ENCODE data around the gene MAN1B1. TPM values are rescaled to one million over a fixed set of nuclear protein-coding genes. Genes with fewer than 3 reads are reported as not detected.
A peak's percentile ranks its signal among the peaks of the same experiment; 100 is the strongest.

Gene MAN1B1
- total RNA-seq, 1 experiment from 2014 or later = 57.2 TPM

DNA sequence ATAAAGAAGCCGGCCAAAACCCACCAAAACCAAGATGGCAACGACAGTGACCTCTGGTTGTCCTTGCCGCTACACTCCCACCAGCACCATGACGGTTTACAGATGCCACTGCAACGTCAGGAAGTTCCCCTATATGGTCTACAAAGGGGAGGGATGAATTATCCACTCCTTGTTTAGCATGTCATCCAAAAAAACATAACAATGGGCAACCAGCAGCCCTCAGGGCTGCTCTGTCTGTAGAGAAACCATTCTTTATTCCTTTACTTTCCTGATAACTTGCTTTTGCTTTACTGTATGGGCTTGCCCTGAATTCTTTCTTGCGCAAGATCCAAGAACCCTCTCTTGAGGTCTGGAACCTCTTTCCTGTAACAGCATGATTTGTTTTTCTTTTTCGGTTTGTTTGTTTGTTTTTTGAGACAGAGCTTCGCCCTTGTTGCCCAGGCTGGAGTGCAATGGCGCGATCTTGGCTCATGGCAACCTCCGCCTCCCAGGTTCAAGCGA is 11.5 kb upstream of the MAN1B1 start:
- H3K9me3 ChIP-seq (ENCODE audit: control insufficient read depth, insufficient read depth, low read depth, low read length) = no peaks in the 10 kb centered on the region
- no TSS peak for BruUV-seq (replicated peaks)
- in situ Hi-C loops (cut with HindIII; ENCODE audit: low pct_unique_long_range_greater_than_20kb, low sequenced_read_pairs) = no loop called here
- no peaks in the 10 kb centered on the region; the same call in 1 of the 2 replicates for H3K36me3 ChIP-seq (ENCODE audit: control insufficient read depth, insufficient read depth, low read length)
- no peaks in the 10 kb centered on the region for H3K27me3 ChIP-seq (ENCODE audit: control insufficient read depth, insufficient read depth, low read length)
- H3K4me1 ChIP-seq (ENCODE audit: control insufficient read depth, insufficient read depth, low read length) = no peaks in the 10 kb centered on the region
- no peak overlapping the region for H3K27ac ChIP-seq (ENCODE audit: low read length)
- DNase-seq (ENCODE audit: low read depth, low spot score) (no peak), ATAC-seq (no peak)
- ChIA-PET POLR2A (no interaction called here), CTCF (no interaction called here)
- intact Hi-C loops (cut with micrococcal nuclease; ENCODE audit: unreplicated experiment) = no loop called here
- TF ChIP-seq TCF7L2 (IDR thresholded peaks at IDR 0.05; ENCODE audit: low read depth, low read length) (no peak), POLR2AphosphoS5 (IDR thresholded peaks at IDR 0.05; ENCODE audit: low read depth, low read length) (no peak), SIN3A (IDR thresholded peaks at IDR 0.05; ENCODE audit: borderline replicate concordance, insufficient read depth, low read depth, low read length) (no peak)
- TF ChIP-seq, protein P1, sequence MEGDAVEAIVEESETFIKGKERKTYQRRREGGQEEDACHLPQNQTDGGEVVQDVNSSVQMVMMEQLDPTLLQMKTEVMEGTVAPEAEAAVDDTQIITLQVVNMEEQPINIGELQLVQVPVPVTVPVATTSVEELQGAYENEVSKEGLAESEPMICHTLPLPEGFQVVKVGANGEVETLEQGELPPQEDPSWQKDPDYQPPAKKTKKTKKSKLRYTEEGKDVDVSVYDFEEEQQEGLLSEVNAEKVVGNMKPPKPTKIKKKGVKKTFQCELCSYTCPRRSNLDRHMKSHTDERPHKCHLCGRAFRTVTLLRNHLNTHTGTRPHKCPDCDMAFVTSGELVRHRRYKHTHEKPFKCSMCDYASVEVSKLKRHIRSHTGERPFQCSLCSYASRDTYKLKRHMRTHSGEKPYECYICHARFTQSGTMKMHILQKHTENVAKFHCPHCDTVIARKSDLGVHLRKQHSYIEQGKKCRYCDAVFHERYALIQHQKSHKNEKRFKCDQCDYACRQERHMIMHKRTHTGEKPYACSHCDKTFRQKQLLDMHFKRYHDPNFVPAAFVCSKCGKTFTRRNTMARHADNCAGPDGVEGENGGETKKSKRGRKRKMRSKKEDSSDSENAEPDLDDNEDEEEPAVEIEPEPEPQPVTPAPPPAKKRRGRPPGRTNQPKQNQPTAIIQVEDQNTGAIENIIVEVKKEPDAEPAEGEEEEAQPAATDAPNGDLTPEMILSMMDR (IDR thresholded peaks at IDR 0.05) = no peak
- TF ChIP-seq, protein P2, sequence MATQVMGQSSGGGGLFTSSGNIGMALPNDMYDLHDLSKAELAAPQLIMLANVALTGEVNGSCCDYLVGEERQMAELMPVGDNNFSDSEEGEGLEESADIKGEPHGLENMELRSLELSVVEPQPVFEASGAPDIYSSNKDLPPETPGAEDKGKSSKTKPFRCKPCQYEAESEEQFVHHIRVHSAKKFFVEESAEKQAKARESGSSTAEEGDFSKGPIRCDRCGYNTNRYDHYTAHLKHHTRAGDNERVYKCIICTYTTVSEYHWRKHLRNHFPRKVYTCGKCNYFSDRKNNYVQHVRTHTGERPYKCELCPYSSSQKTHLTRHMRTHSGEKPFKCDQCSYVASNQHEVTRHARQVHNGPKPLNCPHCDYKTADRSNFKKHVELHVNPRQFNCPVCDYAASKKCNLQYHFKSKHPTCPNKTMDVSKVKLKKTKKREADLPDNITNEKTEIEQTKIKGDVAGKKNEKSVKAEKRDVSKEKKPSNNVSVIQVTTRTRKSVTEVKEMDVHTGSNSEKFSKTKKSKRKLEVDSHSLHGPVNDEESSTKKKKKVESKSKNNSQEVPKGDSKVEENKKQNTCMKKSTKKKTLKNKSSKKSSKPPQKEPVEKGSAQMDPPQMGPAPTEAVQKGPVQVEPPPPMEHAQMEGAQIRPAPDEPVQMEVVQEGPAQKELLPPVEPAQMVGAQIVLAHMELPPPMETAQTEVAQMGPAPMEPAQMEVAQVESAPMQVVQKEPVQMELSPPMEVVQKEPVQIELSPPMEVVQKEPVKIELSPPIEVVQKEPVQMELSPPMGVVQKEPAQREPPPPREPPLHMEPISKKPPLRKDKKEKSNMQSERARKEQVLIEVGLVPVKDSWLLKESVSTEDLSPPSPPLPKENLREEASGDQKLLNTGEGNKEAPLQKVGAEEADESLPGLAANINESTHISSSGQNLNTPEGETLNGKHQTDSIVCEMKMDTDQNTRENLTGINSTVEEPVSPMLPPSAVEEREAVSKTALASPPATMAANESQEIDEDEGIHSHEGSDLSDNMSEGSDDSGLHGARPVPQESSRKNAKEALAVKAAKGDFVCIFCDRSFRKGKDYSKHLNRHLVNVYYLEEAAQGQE (IDR thresholded peaks at IDR 0.05; ENCODE audit: insufficient read depth in 1 of 2, low read depth in 2 of 2, low read length in 1 of 2) = no peak
- H3K4me3 ChIP-seq (ENCODE audit: low read depth in 2 of 2, low read length in 2 of 2) = no peak overlapping the region

- BruUV-seq (replicated peaks) = no TSS peak
- Histone ChIP-seq H3K27ac (ENCODE audit: low read length) (peak overlapping the region; percentile 59; the same call in 1 of the 2 replicates), H3K36me3 (ENCODE audit: control insufficient read depth, insufficient read depth, low read length) (no peaks in the 10 kb centered on the region; the same call in 1 of the 2 replicates), H3K4me3 (ENCODE audit: low read depth in 2 of 2, low read length in 2 of 2) (peak overlapping the region; percentile 29 to 34), H3K9me3 (ENCODE audit: control insufficient read depth, insufficient read depth, low read depth, low read length) (no peaks in the 10 kb centered on the region), H3K27me3 (ENCODE audit: control insufficient read depth, insufficient read depth, low read length) (no peaks in the 10 kb centered on the region), H3K4me1 (ENCODE audit: control insufficient read depth, insufficient read depth, low read length) (no peaks in the 10 kb centered on the region)
- no peak for DNase-seq (ENCODE audit: low read depth, low spot score)
- TF ChIP-seq, protein P1 (IDR thresholded peaks at IDR 0.05) = no peak
- TF ChIP-seq TCF7L2 (IDR thresholded peaks at IDR 0.05; ENCODE audit: low read depth, low read length) (no peak), SIN3A (IDR thresholded peaks at IDR 0.05; ENCODE audit: borderline replicate concordance, insufficient read depth, low read depth, low read length) (no peak), POLR2AphosphoS5 (IDR thresholded peaks at IDR 0.05; ENCODE audit: low read depth, low read length) (no peak)
- TF ChIP-seq, protein P2 (IDR thresholded peaks at IDR 0.05; ENCODE audit: insufficient read depth in 1 of 2, low read depth in 2 of 2, low read length in 1 of 2) = no peak
- ChIA-PET CTCF (interaction anchor here (1.2 kb wide), 1 partner anchor 9 kb away, joined by 5 read pairs; no protein-coding TSS in a partner anchor), POLR2A (no interaction called here)
- in situ Hi-C loops (cut with HindIII; ENCODE audit: low pct_unique_long_range_greater_than_20kb, low sequenced_read_pairs) = no loop called here
- peak; percentile 25 for ATAC-seq
- intact Hi-C loops (cut with micrococcal nuclease; ENCODE audit: unreplicated experiment) = no loop called here
Measured at GRCh38 chr9:137076636-137077009, 10.2 kb upstream of the MAN1B1 start.
